HG03139 (cell line): Measurements from ENCODE around the gene CLEC16A.

Experiments used
- ATAC-seq: cut with Tn5 transposase; IDR thresholded peaks from one replicate; pipeline ENCODE4 v1.9.1; 2021; ENCODE audit not compliant: unreplicated experiment

Gene CLEC16A

GRCh38 chr16:10987361-10988163 lies 43.2 kb downstream of the CLEC16A start:
- ATAC-seq = no peak

DNA sequence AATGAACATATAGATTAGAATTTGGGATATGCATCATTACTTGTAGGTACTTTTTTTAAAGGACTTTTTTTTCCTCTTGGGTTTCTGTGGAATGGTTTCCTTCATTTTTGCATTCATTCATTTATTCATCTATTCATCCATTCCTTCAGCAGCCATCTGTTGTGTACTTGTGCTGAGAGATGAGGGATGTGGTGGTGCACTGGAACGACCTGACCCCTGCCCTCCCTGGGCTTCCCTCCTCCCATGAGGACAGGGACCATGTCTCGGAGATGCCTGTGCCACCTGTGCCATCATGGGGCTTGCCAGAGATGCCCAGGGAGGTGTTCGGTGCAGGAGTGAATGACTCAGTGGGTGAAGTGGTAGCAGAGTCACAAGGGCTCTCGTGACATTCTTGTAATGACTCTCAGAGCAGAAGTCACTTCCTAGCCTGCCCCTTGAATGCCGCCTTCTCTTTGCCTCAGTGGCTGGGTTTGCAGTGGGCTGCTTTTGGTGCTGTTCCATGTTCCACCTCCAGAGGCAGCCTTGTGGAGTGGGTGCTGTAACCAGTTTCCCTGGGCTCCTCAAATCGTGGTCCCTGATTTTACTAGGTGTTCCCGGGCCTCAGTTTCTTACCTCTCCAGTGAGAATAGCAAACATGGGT lies 43.9 kb downstream of the CLEC16A start:
- ATAC-seq = no peak

DNA sequence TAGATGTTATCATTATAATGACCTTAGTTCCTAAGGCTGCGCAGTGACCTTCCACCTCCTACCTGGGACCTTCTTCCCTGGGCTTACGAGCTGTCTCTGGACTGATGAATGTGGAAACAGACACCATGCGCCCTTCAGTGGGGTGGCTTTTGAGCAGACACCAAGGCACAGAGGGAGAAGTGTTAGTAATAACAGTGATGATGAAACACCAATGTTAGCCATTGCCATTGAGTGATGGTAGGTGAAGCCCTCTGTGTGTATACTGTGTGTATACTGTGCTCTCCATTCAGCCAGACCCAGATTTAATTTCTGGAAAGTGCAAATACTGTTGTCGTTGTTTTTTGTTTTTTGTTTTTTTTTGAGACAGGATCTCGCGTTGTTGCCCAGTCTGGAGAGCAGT lies 44.5 kb downstream of the CLEC16A start:
- no peak for ATAC-seq

DNA sequence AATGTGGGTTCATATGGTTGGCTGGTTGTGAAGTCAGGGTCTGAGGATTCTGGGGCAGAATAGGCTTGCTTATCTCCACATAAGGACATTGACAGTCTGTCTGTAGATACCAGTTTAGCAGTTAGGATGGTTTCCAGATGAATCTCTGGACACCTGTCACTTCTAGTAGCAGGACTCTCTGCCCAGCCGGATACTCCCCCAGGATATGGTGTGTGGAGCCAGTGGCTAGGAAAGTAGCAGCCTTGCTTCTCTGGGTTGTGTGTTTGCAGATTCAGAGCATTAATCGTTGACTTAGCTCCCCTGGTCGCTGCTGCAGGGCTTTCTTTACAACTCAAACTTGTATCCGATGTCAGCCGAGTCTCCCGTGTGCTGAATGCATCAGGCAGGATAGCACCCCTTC lies 45.2 kb downstream of the CLEC16A start:
- ATAC-seq = no peak

- ATAC-seq = no peak
These were observed 46.0 kb downstream of the CLEC16A start for GRCh38 chr16:10990378-10990777.

DNA sequence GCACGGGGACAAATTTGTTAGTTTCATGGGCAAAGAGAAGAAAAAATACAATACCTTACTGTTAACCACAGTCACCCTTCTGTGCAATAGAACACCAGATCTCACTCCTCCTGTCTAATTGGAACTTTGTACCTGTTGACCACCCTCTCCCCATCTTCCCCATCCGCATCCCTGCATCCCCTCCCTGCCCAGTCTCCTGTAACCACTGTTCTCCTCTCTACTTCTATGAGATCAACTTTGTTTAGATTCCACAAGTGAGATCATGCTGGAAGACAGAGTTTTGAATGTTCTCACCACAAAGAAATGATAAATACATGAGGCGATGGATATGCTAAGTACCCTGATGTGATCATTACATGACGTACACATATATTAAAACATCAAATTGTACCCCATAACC lies 47.7 kb downstream of the CLEC16A start:
- no peak for ATAC-seq

GRCh38 chr16:10992797-10993196 lies 48.4 kb downstream of the CLEC16A start:
- no peak for ATAC-seq

- no peak for ATAC-seq
These were observed 49.3 kb downstream of the CLEC16A start for GRCh38 chr16:10993649-10994048.

GRCh38 chr16:10994571-10994970 lies 50.2 kb downstream of the CLEC16A start:
- no peak for ATAC-seq

GRCh38 chr16:10995565-10995964 lies 51.2 kb downstream of the CLEC16A start:
- no peak for ATAC-seq

GRCh38 chr16:10997485-10997884 lies 53.1 kb downstream of the CLEC16A start:
- ATAC-seq = no peak

GRCh38 chr16:10999300-10999699 lies 54.9 kb downstream of the CLEC16A start:
- ATAC-seq = no peak

GRCh38 chr16:11001611-11002010 lies 57.2 kb downstream of the CLEC16A start:
- ATAC-seq = no peak

DNA sequence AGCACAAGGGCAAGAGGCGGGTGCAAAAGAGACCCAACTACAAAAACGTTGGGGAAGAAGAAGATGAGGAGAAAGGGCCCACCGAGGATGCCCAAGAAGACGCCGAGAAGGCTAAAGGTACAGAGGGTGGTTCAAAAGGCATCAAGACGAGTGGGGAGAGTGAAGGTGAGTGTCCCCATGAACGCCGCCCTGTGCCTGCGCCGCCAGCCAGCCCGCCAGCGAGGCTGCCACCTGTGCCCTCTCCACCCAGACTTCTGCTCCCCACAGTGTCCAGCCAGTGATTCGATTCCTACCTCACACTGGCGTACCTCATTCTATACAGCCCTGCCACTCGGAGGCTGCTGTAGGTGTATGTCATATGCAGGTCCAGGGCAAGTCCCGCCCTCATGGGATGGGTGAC lies 58.8 kb downstream of the CLEC16A start:
- no peak for ATAC-seq

- no peak for ATAC-seq
These were observed 60.0 kb downstream of the CLEC16A start for GRCh38 chr16:11004351-11004750.

- ATAC-seq = no peak
These were observed 60.7 kb downstream of the CLEC16A start for GRCh38 chr16:11004973-11005610.

GRCh38 chr16:11005611-11005975 lies 61.2 kb downstream of the CLEC16A start:
- no peak for ATAC-seq

DNA sequence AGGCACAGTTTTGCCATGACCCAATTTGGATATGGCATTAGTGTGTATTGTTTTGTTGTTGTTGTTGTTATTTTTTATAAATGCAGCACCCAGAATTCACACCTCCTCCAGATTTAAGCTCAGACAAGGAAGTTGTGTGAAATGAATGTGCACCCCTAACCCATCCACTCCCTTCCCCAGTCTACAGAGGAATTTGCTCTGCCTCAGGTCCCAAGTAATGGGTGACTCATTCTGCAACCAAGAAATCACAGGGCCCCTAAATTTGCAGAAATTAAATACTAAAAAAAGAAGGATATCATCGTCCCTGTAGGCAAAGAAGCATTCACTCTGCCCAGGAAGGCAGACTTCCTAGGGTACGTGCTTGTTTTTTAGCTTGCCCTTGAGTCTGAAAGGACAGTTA lies 62.3 kb downstream of the CLEC16A start:
- no peak for ATAC-seq

DNA sequence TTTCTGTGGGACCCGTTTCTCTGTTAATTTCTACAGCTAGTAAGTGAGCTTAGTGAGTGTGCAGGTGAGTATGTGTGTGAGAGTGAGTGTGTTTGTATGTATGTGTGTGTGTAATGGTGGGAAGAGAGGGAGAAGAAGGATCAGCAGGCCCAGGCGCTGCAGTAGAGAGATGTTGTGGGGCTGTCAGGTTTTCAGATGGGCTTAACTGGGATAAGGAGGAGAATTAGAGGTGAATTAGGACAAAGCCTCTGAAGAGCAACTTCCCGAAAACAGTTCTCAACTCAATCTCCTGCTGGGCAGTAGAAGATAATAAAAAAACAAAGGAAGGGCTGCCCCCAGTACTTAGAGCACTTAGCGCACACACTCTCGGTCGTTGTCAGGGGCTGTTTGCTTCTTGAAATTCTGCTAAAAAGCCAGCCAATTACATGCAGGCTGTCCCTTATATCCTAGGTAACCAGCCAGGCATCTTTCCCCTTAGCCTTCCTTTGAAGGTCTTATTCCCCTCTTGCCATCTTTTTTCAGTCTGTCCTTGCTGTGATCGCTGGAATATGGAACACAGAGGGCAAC lies 63.4 kb downstream of the CLEC16A start:
- ATAC-seq = no peak

- ATAC-seq = no peak
These were observed 64.8 kb downstream of the CLEC16A start for GRCh38 chr16:11009027-11009755.

DNA sequence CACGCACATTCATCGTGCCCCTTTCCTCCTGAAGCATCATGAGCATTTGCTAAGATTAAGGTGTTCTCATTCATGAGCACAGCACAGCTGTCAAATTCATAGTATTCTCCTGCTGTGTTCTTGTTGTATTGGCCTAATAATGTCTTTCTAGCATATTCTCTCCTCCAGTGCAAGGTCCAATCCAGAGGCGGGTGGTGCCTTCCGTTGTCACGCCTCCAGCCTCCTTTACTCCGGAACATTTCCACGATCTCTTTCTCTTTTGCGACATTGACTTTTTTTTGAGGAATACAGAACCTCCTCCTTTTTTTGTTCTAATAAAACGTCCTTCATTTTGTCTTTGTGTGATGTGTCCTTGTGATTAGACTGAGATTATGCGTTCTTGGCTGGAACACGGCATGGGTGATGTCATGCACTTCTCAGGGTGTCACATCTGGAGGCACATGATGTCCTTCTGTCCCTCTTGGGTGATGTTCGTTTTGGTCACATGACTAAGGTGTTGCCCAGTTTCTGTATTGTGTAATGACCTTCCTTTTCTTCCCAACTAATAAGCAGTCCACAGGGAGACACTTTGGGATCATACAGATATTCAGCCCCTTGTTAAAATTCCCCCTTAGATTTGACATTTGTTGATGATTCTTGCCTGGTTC lies 66.3 kb downstream of the CLEC16A start:
- ATAC-seq = no peak
